Activated gamma-delta T cell treated with anti-CD3 and anti-CD28 coated beads, Interleukin-2, amount 50 U/mL, for 16 hours (primary cell): ENCODE results near the gene LDLR.
"Not testable (repeated sequence)": the region's sequence is repeated elsewhere in the genome, so short reads cannot be mapped to it uniquely, and the experiment has no call there.

Source experiments
- DNase-seq: peaks from one replicate; pipeline ENCODE4 v3.0.0-alpha.2; 2020; ENCODE audit warnings: low read depth

Gene LDLR

DNA sequence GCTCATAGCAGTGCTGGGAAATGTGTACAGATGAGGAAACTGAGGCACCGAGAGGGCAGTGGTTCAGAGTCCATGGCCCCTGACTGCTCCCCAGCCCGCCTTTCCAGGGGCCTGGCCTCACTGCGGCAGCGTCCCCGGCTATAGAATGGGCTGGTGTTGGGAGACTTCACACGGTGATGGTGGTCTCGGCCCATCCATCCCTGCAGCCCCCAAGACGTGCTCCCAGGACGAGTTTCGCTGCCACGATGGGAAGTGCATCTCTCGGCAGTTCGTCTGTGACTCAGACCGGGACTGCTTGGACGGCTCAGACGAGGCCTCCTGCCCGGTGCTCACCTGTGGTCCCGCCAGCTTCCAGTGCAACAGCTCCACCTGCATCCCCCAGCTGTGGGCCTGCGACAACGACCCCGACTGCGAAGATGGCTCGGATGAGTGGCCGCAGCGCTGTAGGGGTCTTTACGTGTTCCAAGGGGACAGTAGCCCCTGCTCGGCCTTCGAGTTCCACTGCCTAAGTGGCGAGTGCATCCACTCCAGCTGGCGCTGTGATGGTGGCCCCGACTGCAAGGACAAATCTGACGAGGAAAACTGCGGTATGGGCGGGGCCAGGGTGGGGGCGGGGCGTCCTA, 15.9 kb downstream of the LDLR start:
- no peak for DNase-seq

DNA sequence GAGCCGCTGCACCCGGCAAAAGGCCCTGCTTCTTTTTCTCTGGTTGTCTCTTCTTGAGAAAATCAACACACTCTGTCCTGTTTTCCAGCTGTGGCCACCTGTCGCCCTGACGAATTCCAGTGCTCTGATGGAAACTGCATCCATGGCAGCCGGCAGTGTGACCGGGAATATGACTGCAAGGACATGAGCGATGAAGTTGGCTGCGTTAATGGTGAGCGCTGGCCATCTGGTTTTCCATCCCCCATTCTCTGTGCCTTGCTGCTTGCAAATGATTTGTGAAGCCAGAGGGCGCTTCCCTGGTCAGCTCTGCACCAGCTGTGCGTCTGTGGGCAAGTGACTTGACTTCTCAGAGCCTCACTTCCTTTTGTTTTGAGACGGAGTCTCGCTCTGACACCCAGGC, 17.2 kb downstream of the LDLR start:
- DNase-seq = no peak

- no peak for DNase-seq
Observed at GRCh38 chr19:11108746-11109145, 19.5 kb downstream of the LDLR start.

DNA sequence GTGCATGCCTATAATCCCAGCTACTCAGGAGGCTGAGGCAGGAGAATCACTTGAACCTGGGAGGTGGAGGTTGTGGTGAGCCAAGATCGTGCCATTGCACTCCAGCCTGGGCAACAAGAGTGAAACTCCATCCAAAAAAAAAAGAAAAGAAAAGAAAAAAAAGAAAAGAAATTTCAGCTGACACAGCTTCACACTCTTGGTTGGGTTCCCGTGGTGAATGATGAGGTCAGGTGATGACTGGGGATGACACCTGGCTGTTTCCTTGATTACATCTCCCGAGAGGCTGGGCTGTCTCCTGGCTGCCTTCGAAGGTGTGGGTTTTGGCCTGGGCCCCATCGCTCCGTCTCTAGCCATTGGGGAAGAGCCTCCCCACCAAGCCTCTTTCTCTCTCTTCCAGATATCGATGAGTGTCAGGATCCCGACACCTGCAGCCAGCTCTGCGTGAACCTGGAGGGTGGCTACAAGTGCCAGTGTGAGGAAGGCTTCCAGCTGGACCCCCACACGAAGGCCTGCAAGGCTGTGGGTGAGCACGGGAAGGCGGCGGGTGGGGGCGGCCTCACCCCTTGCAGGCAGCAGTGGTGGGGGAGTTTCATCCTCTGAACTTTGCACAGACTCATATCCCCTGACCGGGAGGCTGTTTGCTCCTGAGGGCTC, 22.0 kb downstream of the LDLR start:
- no peak for DNase-seq

DNA sequence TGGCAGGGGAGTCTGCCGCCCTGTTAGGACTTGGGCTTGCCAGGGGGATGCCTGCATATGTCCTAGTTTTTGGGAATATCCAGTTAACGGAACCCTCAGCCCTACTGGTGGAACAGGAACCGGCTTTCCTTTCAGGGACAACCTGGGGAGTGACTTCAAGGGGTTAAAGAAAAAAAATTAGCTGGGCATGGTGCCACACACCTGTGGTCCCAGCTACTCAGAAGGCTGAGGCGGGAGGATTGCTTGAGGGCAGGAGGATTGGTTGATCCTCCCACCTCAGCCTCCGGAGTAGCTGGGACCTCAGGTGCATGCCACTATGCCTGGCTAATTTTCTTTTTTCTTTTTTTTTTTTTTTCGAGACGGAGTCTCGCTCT, 22.5 kb downstream of the LDLR start:
- no peak for DNase-seq

DNA sequence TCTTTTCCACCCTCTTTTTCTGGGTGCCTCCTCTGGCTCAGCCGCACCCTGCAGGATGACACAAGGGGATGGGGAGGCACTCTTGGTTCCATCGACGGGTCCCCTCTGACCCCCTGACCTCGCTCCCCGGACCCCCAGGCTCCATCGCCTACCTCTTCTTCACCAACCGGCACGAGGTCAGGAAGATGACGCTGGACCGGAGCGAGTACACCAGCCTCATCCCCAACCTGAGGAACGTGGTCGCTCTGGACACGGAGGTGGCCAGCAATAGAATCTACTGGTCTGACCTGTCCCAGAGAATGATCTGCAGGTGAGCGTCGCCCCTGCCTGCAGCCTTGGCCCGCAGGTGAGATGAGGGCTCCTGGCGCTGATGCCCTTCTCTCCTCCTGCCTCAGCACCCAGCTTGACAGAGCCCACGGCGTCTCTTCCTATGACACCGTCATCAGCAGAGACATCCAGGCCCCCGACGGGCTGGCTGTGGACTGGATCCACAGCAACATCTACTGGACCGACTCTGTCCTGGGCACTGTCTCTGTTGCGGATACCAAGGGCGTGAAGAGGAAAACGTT, 24.0 kb downstream of the LDLR start:
- DNase-seq = no peak

GRCh38 chr19:11115042-11115441, 25.8 kb downstream of the LDLR start:
- no peak for DNase-seq

GRCh38 chr19:11115895-11116446, 26.7 kb downstream of the LDLR start:
- no peak for DNase-seq

- DNase-seq = no peak
Observed at GRCh38 chr19:11116507-11116906, 27.2 kb downstream of the LDLR start.

GRCh38 chr19:11121963-11122362, 32.7 kb downstream of the LDLR start:
- DNase-seq = not testable (repeated sequence)

DNA sequence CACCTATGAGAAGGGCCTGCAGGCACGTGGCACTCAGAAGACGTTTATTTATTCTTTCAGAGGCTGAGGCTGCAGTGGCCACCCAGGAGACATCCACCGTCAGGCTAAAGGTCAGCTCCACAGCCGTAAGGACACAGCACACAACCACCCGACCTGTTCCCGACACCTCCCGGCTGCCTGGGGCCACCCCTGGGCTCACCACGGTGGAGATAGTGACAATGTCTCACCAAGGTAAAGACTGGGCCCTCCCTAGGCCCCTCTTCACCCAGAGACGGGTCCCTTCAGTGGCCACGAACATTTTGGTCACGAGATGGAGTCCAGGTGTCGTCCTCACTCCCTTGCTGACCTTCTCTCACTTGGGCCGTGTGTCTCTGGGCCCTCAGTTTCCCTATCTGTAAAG, 33.9 kb downstream of the LDLR start:
- DNase-seq = no peak

DNA sequence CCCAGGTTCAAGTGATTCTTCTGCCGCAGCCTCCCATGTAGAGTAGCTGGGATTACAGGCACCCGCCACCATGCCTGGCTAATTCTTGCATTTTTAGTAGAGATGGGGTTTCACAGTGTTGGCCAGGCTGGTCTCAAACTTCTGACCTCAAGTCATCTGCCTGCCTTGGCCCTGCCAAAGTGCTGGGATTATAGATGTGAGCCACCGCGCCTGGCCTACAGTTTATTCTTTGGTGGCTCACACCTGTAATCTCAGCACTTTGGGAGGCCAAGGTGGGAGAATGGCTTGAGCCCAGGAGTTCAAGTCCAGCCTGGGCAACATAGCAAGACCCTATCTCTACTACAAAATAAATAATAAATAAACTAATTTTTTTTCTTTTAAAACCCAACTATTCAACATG, 34.9 kb downstream of the LDLR start:
- DNase-seq = not testable (repeated sequence)

DNA sequence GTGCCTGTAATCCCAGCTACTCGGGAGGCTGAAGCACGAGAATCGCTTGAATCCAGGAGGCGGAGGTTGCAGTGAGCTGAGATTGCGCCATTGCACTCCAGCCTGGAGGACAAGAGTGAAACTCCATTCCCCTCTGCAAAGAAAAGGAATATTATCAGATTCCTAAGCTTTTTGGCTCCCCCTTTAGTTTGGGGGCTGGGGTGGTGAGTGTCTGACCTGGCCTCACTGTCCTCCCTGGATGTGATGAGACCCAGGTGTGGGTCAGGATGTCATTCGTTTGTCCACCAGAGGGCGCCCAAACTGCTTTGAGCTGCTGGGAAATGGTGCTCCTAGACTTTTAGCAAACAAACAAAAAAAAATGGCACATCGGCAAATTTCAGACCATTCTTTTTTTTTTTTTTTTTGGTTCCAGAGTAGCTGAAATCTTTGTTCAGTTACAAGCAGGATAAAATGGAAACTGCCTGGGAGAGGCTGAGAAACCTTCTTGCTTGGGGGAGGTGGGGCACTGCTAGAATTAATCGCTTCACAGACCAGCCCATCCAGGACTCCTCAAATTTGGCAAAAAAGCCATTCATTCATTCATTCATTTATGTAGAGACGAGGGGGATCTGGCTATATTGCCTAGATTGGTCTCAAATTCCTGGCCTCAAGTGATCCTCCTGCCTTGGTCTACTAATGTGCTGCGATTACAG, 36.9 kb downstream of the LDLR start:
- peak; percentile 64 for DNase-seq

GRCh38 chr19:11127905-11128304, 38.6 kb downstream of the LDLR start:
- no peak for DNase-seq

GRCh38 chr19:11130824-11131455, 41.7 kb downstream of the LDLR start:
- DNase-seq = peak; percentile 59

- DNase-seq = no peak
Observed at GRCh38 chr19:11131471-11131870, 42.2 kb downstream of the LDLR start.

DNA sequence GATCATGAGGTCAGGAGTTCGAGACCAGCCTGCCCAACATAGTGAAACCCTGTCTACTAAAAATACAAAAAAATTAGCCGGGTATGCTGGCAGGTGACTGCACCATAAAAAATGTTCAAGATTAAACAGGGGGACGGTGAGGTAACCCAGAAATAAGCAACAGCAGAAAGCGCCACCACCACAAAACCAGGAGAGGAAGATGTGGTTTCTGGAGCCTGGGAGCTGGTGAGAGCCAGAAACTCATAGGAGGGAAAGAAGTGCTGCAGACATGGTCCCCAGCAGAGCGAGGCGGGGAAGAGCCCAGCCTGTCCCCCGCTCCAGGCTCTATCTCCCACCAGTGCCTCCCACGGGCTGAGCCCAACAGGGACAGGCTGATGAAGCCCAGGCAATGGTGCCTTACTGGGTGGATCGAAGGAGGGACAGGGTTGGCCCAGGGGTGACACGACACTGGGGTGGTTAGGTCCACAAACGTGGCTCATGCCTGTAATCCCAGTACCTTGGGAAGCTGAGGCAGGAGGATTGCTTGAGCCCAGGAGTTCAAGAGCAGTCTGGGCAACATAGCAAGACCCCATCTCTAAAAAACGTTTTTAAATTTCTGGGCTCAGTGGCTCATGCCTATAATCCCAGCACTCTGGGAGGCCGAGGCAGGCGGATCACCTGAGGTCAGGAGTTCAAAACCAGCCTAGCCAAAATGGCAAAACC, 47.3 kb downstream of the LDLR start:
- no peak for DNase-seq

DNA sequence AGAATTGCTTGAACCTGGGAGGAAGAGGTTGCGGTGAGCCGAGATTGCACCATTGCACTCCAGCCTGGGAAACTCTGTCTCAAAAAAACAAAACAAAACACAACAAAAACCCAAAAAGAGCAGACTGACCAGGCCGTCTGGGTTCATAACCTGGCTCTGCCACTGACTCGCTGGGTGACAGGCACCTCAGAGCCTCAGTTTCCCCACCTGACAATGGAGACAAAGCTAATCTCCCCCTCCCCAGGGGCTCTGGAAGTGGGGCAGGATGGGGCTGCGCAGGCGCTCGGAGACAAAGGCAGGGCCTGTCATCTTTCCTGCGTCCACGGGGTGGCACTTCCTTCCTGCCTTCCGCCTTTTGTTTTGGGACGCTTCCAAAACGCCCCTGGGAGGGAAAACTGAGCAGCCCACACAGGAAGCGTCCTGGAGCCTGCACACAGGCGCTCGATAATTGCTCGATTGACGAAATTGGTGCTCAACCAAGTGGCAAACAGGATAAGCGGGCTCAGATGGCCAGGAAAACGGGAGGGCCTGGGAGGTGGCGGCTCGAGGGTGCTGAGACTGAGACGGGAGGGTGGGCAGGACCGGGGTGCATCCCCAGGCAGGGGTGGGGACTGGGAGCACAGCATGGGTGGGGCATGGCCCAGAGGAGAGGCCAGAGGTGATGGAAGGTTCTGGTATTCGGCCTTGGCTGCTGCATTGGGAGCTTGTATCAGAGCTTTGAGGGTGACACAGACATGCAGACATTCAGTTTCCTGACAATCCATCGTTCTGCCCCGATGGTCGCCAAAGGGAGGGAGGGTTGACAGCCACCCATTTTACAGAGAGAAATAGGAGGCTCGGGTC, 48.5 kb downstream of the LDLR start:
- peak; percentile 17 for DNase-seq

GRCh38 chr19:11138601-11139300, 49.5 kb downstream of the LDLR start:
- no peak for DNase-seq

- DNase-seq = not testable (repeated sequence)
Observed at GRCh38 chr19:11140023-11140538, 50.8 kb downstream of the LDLR start.
